GM19395 (cell line): ENCODE measurements around the gene FKBP5.
"Not testable (repeated sequence)": the region's sequence is repeated elsewhere in the genome, so short reads cannot be mapped to it uniquely, and the experiment has no call there.

Experiments
- ATAC-seq: cut with Tn5 transposase; IDR thresholded peaks from one replicate; pipeline ENCODE4 v1.9.1; 2021; ENCODE audit warnings: mild to moderate bottlenecking, moderate library complexity; ENCODE audit not compliant: unreplicated experiment

Gene FKBP5

GRCh38 chr6:35688605-35689322 lies at the start of gene FKBP5:
TSS of gene FKBP5 (minus strand) at chr6:35688915. CDS start at chr6:35642824, 46,091 bp downstream.
- ATAC-seq, result peak; percentile 69

- ATAC-seq, result no peak
These were observed 48.9 kb upstream of the FKBP5 start for GRCh38 chr6:35737413-35738211.

GRCh38 chr6:35736982-35737412 lies 48.3 kb upstream of the FKBP5 start, which contains the start of gene ARMC12:
TSS of gene ARMC12 (plus strand) at chr6:35737032. CDS start at chr6:35737109, 77 bp downstream.
- ATAC-seq, result no peak

- no peak for ATAC-seq
These were observed 47.7 kb upstream of the FKBP5 start for GRCh38 chr6:35736253-35736894.

- ATAC-seq, result no peak
These were observed 46.7 kb upstream of the FKBP5 start for GRCh38 chr6:35735452-35735851.

- ATAC-seq, result not testable (repeated sequence)
These were observed 45.6 kb upstream of the FKBP5 start for GRCh38 chr6:35734319-35734718.

GRCh38 chr6:35733633-35734032 lies 44.9 kb upstream of the FKBP5 start:
- ATAC-seq, result no peak

GRCh38 chr6:35731736-35732532 lies 43.2 kb upstream of the FKBP5 start:
- peak; percentile 37 for ATAC-seq

GRCh38 chr6:35731414-35731735 lies 42.7 kb upstream of the FKBP5 start:
- peak; percentile 55 for ATAC-seq

GRCh38 chr6:35730745-35731413 lies 42.2 kb upstream of the FKBP5 start:
- no peak for ATAC-seq

GRCh38 chr6:35729722-35730121 lies 41.0 kb upstream of the FKBP5 start:
- ATAC-seq, result no peak

GRCh38 chr6:35728683-35729678 lies 40.3 kb upstream of the FKBP5 start:
- no peak for ATAC-seq

GRCh38 chr6:35727935-35728682 lies 39.4 kb upstream of the FKBP5 start:
- peak; percentile 52 for ATAC-seq

- peak; percentile 7 for ATAC-seq
These were observed 38.7 kb upstream of the FKBP5 start for GRCh38 chr6:35727231-35727934.

- ATAC-seq, result no peak
These were observed 37.2 kb upstream of the FKBP5 start for GRCh38 chr6:35725721-35726438.

- ATAC-seq, result no peak
These were observed 36.5 kb upstream of the FKBP5 start for GRCh38 chr6:35725081-35725708.

GRCh38 chr6:35724471-35724870 lies 35.8 kb upstream of the FKBP5 start:
- ATAC-seq, result no peak
